ENCODE results near the gene SGCD. TPM values are rescaled to one million over a fixed set of nuclear protein-coding genes. Genes with fewer than 3 reads are reported as not detected.

SGCD gene
- total RNA-seq, 1 experiment from 2014 or later = not detected

- TF ChIP-seq ZBTB33 (IDR thresholded peaks at IDR 0.05; ENCODE audit: extremely low read depth, insufficient replicate concordance, low read length) (no peak), RAD21 (IDR thresholded peaks at IDR 0.05; ENCODE audit: low read depth) (no peak), CEBPB (IDR thresholded peaks at IDR 0.05; ENCODE audit: low read depth) (no peak), POLR2A (IDR thresholded peaks at IDR 0.05; ENCODE audit: borderline replicate concordance, extremely low read depth, insufficient read depth, insufficient read length) (no peak), YY1 (IDR thresholded peaks at IDR 0.05; ENCODE audit: extremely low read depth, insufficient replicate concordance, low read depth, low read length) (no peak), POLR2AphosphoS5 (IDR thresholded peaks at IDR 0.05; ENCODE audit: low read depth, low read length) (no peak), ZFX (IDR thresholded peaks at IDR 0.05) (no peak), FOSL1 (IDR thresholded peaks at IDR 0.05; ENCODE audit: low read depth) (no peak), REST (IDR thresholded peaks at IDR 0.05; ENCODE audit: low read depth) (no peak), ELF1 (IDR thresholded peaks at IDR 0.05; ENCODE audit: borderline replicate concordance, low read depth) (no peak), ATF3 (IDR thresholded peaks at IDR 0.05) (no peak), SIN3A (IDR thresholded peaks at IDR 0.05; ENCODE audit: low read depth) (no peak), EZH2phosphoT487 (IDR thresholded peaks at IDR 0.05; ENCODE audit: borderline replicate concordance) (no peak), EGR1 (IDR thresholded peaks at IDR 0.05; ENCODE audit: low read depth) (no peak), JUND (IDR thresholded peaks at IDR 0.05) (no peak), ZNF274 (IDR thresholded peaks at IDR 0.05; ENCODE audit: low read depth, low read length) (no peak), CBX3 (IDR thresholded peaks at IDR 0.05; ENCODE audit: low read depth) (no peak), SP1 (IDR thresholded peaks at IDR 0.05; ENCODE audit: low read depth) (no peak), EZH2 (IDR thresholded peaks at IDR 0.05) (no peak)
- RAD21 ChIA-PET (ENCODE audit: low non-redundant PET in 1 of 2, low total read pairs in 2 of 2, uncharacterized antibody in 2 of 2, unreplicated experiment in 2 of 2) = no interaction called here
- CTCF ChIA-PET = no interaction called here
- POLR2A ChIA-PET = no interaction called here
- Histone ChIP-seq H3K9ac (ENCODE audit: low read length) (no peak overlapping the region), H3K79me2 (ENCODE audit: insufficient read depth, low read length) (no peaks in the 10 kb centered on the region), H3K36me3 (ENCODE audit: control insufficient read depth in 1 of 2, insufficient read depth in 2 of 2, low read length in 2 of 2) (no peaks in the 10 kb centered on the region), H3K9me3 (ENCODE audit: control insufficient read depth in 1 of 2, insufficient read depth in 1 of 2, low read depth in 1 of 2, low read length in 2 of 2) (no peaks in the 10 kb centered on the region), H4K20me1 (ENCODE audit: insufficient read depth) (no peaks in the 10 kb centered on the region), H3K27me3 (ENCODE audit: insufficient read depth, low read length) (no peaks in the 10 kb centered on the region), H3K4me2 (ENCODE audit: low read length) (no peak overlapping the region), H3K4me1 (ENCODE audit: control insufficient read depth in 1 of 2, insufficient read depth in 2 of 2, low read length in 2 of 2) (no peaks in the 10 kb centered on the region), H3K9me2 (ENCODE audit: insufficient read depth) (no peaks in the 10 kb centered on the region), H2AFZ (ENCODE audit: low read depth, low read length, poor library complexity, severe bottlenecking) (no peak overlapping the region), H3K4me3 (replicated peaks in 1 of 2; ENCODE audit: low read depth in 1 of 2, low read length in 2 of 2) (no peak overlapping the region), H3K27ac (ENCODE audit: low read depth, low read length) (no peak overlapping the region)
- DNase-seq (ENCODE audit: low read depth, low spot score) (no peak), ATAC-seq (no peak)
- BruUV-seq (replicated peaks) = no TSS peak
- intact Hi-C loops (cut with micrococcal nuclease) = no loop called here
Measured at GRCh38 chr5:156624686-156625085, 297.7 kb downstream of the SGCD start.

Measured in HCT116 (cell line).